ENCODE results near the gene SPDL1.

DNA sequence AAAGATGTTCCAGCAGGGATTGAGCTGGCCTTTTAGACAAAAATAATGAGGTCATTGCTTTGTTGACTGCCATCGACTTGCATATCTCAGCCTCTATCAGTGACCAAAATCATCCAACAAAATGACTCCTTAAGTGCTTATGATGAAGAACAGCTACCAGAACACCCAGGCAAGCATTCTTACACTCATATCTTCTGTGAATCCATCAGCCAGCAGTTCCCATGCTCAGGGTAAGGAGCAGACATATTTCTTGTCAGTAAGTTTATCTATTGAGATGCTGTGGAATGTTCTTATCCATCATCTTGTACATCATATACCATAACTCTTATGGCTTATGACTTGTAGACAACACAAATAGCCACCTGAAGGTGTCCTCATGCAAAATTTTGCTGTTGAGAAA is 20.2 kb upstream of the SPDL1 start:
- no peak for TF ChIP-seq POLR2A (IDR thresholded peaks at IDR 0.05)
- TF ChIP-seq CTCF (IDR thresholded peaks at IDR 0.05) = no peak
